ENCODE measurements around the gene IFT80. TPM values are rescaled to one million over a fixed set of nuclear protein-coding genes. Genes with fewer than 3 reads are reported as not detected.

The IFT80 gene
- polyA plus RNA-seq, 3 donors: 1.3 to 7.7 (median 1.4) TPM

DNA sequence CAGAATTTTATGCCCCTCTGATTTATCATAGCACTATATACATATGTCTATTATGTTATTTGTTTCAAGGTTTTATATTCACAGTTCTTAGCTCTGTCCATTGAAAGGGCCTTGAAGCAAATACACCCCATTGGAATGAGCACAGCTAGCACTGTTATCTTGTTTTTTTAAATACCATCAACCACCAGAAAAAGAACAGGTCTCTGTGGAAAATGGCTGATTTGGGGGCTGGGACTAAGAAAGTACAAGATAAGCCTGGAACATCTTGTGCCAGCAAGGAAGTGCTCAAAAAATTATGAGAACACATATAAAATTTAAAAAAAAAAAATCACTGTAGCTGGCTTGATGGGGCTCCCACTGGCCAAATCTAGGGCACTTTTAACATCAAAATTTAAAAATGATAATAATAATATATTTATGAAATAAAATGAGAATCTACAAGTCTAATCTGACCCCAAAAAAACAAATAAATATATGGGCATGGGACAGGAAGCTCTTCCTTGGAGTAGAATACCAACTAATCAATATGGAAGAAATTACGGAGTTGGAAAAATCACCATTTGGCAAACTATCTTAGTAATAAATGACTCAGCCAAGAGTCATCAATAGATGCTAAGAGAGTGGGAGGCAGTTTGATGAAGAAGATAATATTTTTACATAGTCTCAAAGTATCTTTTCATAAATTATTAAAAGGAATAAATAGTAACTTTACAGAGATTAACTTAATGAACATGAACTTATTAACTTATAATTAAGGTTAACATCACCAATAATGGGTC is 20.5 kb downstream of the IFT80 start:
- no peaks in the 10 kb centered on the region for H3K4me1 Mint-ChIP-seq
- H3K9ac ChIP-seq (ENCODE audit: insufficient read depth, low read length, poor library complexity, severe bottlenecking): no peak overlapping the region
- H3K36me3 Mint-ChIP-seq: peaks cover 25 to 30% of the 10 kb centered on the region in 2 donors
- H3K27me3 ChIP-seq (ENCODE audit: control insufficient read depth in 2 of 2, insufficient read depth in 2 of 2, low read length in 2 of 2): no peaks in the 10 kb centered on the region
- H3K4me1 ChIP-seq (ENCODE audit: control insufficient read depth in 1 of 2, insufficient read depth in 2 of 2, low read length in 2 of 2): no peaks in the 10 kb centered on the region
- TF ChIP-seq, protein P1, sequence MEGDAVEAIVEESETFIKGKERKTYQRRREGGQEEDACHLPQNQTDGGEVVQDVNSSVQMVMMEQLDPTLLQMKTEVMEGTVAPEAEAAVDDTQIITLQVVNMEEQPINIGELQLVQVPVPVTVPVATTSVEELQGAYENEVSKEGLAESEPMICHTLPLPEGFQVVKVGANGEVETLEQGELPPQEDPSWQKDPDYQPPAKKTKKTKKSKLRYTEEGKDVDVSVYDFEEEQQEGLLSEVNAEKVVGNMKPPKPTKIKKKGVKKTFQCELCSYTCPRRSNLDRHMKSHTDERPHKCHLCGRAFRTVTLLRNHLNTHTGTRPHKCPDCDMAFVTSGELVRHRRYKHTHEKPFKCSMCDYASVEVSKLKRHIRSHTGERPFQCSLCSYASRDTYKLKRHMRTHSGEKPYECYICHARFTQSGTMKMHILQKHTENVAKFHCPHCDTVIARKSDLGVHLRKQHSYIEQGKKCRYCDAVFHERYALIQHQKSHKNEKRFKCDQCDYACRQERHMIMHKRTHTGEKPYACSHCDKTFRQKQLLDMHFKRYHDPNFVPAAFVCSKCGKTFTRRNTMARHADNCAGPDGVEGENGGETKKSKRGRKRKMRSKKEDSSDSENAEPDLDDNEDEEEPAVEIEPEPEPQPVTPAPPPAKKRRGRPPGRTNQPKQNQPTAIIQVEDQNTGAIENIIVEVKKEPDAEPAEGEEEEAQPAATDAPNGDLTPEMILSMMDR (IDR thresholded peaks at IDR 0.05): no peak
- no peak overlapping the region for H3K27ac ChIP-seq (ENCODE audit: low read depth in 1 of 2, low read length in 2 of 2)
- intact Hi-C loops (cut with micrococcal nuclease): no loop called here
- H3K9me3 Mint-ChIP-seq: no peaks in the 10 kb centered on the region
- H3K4me3 Mint-ChIP-seq: no peak overlapping the region
- H2AFZ ChIP-seq (ENCODE audit: insufficient read depth, low read depth, low read length, poor library complexity, severe bottlenecking): no peak overlapping the region
- H3K4me3 ChIP-seq (replicated peaks in 1 of 3; ENCODE audit: low read depth in 2 of 3, low read length in 3 of 3): no peak overlapping the region
- DNase-seq: no peak
- no peak overlapping the region for H3K27ac Mint-ChIP-seq
- H3K4me2 ChIP-seq (replicated peaks; ENCODE audit: extremely low read depth, low read length, poor library complexity, severe bottlenecking): no peak overlapping the region
- H4K20me1 ChIP-seq (ENCODE audit: insufficient read depth, low read length): no peaks in the 10 kb centered on the region
- peaks cover 9 to 31% of the 10 kb centered on the region in 2 donors for H3K36me3 ChIP-seq (replicated peaks in 1 of 2; ENCODE audit: control insufficient read depth in 1 of 2, insufficient read depth in 2 of 2, low read length in 2 of 2)
- no CpG with 5 or more reads among the region's 1 CpG for WGBS (ENCODE audit: insufficient coverage)
- peaks cover 0 to 2% (median 0%) of the 10 kb centered on the region in 3 donors for H3K27me3 Mint-ChIP-seq (ENCODE audit: low read depth in 3 of 3)
- H3K79me2 ChIP-seq (ENCODE audit: insufficient read depth, low read length): no peaks in the 10 kb centered on the region
- H3K9me3 ChIP-seq (replicated peaks in 1 of 2; ENCODE audit: control insufficient read depth in 1 of 2, insufficient read depth in 1 of 2, low read length in 2 of 2): no peaks in the 10 kb centered on the region

DNA sequence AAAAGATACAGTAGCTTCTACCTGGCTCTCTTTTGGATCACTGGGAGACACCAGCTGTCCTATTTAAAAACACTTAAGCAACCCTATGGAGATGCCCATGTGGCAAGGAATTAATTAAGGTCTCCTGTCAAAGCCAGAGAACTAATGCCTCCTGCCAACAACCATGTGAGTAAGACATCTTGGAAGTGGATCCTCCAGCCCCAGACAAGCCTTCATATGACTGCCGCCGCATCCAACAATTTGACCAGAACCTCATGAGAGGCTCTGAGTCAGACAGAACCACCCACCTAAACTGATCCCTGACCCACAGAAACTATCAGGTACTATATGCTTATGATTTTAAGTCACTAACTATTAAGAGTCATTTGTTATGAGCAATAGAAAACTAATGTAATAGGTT is 22.3 kb downstream of the IFT80 start:
- intact Hi-C loops (cut with micrococcal nuclease): no loop called here
- Mint-ChIP-seq H3K4me1 (no peaks in the 10 kb centered on the region), H3K27me3 (ENCODE audit: low read depth in 3 of 3) (peaks cover 0 to 2% (median 0%) of the 10 kb centered on the region in 3 donors), H3K36me3 (peaks cover 20 to 25% of the 10 kb centered on the region in 2 donors), H3K4me3 (no peak overlapping the region), H3K27ac (no peak overlapping the region), H3K9me3 (no peaks in the 10 kb centered on the region)
- no peaks in the 10 kb centered on the region for H3K79me2 ChIP-seq (ENCODE audit: insufficient read depth, low read length)
- no CpG with 5 or more reads among the region's 2 CpGs for WGBS (ENCODE audit: insufficient coverage)
- H3K27me3 ChIP-seq (ENCODE audit: control insufficient read depth in 2 of 2, insufficient read depth in 2 of 2, low read length in 2 of 2): no peaks in the 10 kb centered on the region
- H3K9ac ChIP-seq (ENCODE audit: insufficient read depth, low read length, poor library complexity, severe bottlenecking): no peak overlapping the region
- DNase-seq: no peak
- H3K4me2 ChIP-seq (replicated peaks; ENCODE audit: extremely low read depth, low read length, poor library complexity, severe bottlenecking): no peak overlapping the region
- no peaks in the 10 kb centered on the region for H3K9me3 ChIP-seq (replicated peaks in 1 of 2; ENCODE audit: control insufficient read depth in 1 of 2, insufficient read depth in 1 of 2, low read length in 2 of 2)
- no peaks in the 10 kb centered on the region for H4K20me1 ChIP-seq (ENCODE audit: insufficient read depth, low read length)
- H3K36me3 ChIP-seq (replicated peaks in 1 of 2; ENCODE audit: control insufficient read depth in 1 of 2, insufficient read depth in 2 of 2, low read length in 2 of 2): peaks cover 9 to 31% of the 10 kb centered on the region in 2 donors
- H3K27ac ChIP-seq (ENCODE audit: low read depth in 1 of 2, low read length in 2 of 2): no peak overlapping the region
- H2AFZ ChIP-seq (ENCODE audit: insufficient read depth, low read depth, low read length, poor library complexity, severe bottlenecking): no peak overlapping the region
- H3K4me1 ChIP-seq (ENCODE audit: control insufficient read depth in 1 of 2, insufficient read depth in 2 of 2, low read length in 2 of 2): no peaks in the 10 kb centered on the region
- no peak overlapping the region for H3K4me3 ChIP-seq (replicated peaks in 1 of 3; ENCODE audit: low read depth in 2 of 3, low read length in 3 of 3)
- TF ChIP-seq, protein P1 (IDR thresholded peaks at IDR 0.05): no peak
